Right lobe of liver (tissue), 6 donors: ENCODE data around the gene PCNX2. TPM values are rescaled to one million over a fixed set of nuclear protein-coding genes. Genes with fewer than 3 reads are reported as not detected.

Experiments used
- ATAC-seq, 4 donors: fragments of 200-7000 bp; cut with Tn5 transposase; one replicate each; pipeline ENCODE4 v1.9.1; 2020; ENCODE audit warnings: mild to moderate bottlenecking in 4 of 4, moderate library complexity in 4 of 4
- DNase-seq, 3 donors: peaks; one replicate each; pipeline ENCODE4 v3.0.0-alpha.2; 2020
- H3K27ac ChIP-seq, 3 donors: fragments of 200-600 bp; one replicate each; pipeline ENCODE4 v1.8.0; 2022
- H3K27me3 ChIP-seq, 2 donors: fragments of 200-600 bp; one replicate each; pipeline ENCODE4 v1.8.0; 2022
- H3K36me3 ChIP-seq, 4 donors: fragments of 200-600 bp; sonication (generic) in 1 of 4; one replicate each; pipeline versions ENCODE4 v1.5.1 to v1.8.0; 2017 to 2022; ENCODE audit warnings: control low read depth in 1 of 4
- H3K4me1 ChIP-seq, 4 donors: fragments of 200-600 bp; sonication (generic) in 1 of 4; one replicate each; pipeline versions ENCODE4 v1.5.1 to v1.8.0; 2017 to 2022; ENCODE audit warnings: control low read depth in 1 of 4
- H3K4me3 ChIP-seq, 3 donors: fragments of 200-600 bp; one replicate each; pipeline ENCODE4 v1.8.0; 2022
- H3K9me3 ChIP-seq, 4 donors: fragments of 200-600 bp; sonication (generic) in 1 of 4; one replicate each; pipeline versions ENCODE4 v1.5.1 to v1.8.0; 2017 to 2022; ENCODE audit warnings: control low read depth in 1 of 4
- CTCF ChIP-seq, 4 donors: fragments of 200-600 bp in 3 of 4; fragments of 450-650 bp in 1 of 4; IDR thresholded peaks; one replicate each; pipeline versions ENCODE4 v1.5.1 to v1.8.0; 2016 to 2022; ENCODE audit warnings: antibody characterized with exemption in 4 of 4, mild to moderate bottlenecking in 2 of 4
- POLR2A ChIP-seq: fragments of 450-650 bp; IDR thresholded peaks from one replicate; pipeline ENCODE4 v1.6.1; 2017; ENCODE audit warnings: antibody characterized with exemption, mild to moderate bottlenecking
- WGBS: methylation state at CpG from one replicate; pipeline ENCODE4 v1.1.6; 2018; ENCODE audit warnings: low coverage, low lambda C conversion rate; ENCODE audit not compliant: insufficient coverage; ENCODE audit errors: missing lambda C conversion rate; 5-methylcytosine and 5-hydroxymethylcytosine counted together
- intact Hi-C, 2 donors: fragments of 100-400 bp; cut with DNase I; formaldehyde crosslinking; loops; one replicate each; pipeline versions ENCODE4 v1.11.2 to v1.14.1; 2022
- total RNA-seq, 6 experiments: library from RNA; depleted of rRNA in 2 of 6; stranded (reverse); fragments of >200 nt in 2 of 6; fragmentation: NEBNext Ultra II Directional in 3 of 6; extraction: Animal tissue kit (Norgen Biotek cat#: 25700) in 3 of 6; gene quantifications; one replicate each; pipeline versions ENCODE4 v1.1.0 to v1.2.4, GENCODE V29; 2016 to 2023
- donor health status: DM: no; HTN: yes; CAD: no.
- donor health status: DM: no; HTN: no; CAD: no.
- donor health status: DM: no; HTN: no; CAD: no.
- donor health status: DM: no; HTN: yes; CAD: no.
- donor health status: DM: no; HTN: yes; CAD: no.

Gene PCNX2
- total RNA-seq, 6 experiments from 2014 or later = 0.35 to 3.4 (median 0.82) TPM

GRCh38 chr1:233289676-233290075, 5.8 kb downstream of the PCNX2 start:
- WGBS = 74% methylated on average over 4 of the region's 4 CpGs
- H3K4me3 ChIP-seq = no peak overlapping the region
- H3K27ac ChIP-seq = no peak overlapping the region
- no peaks in the 10 kb centered on the region for H3K9me3 ChIP-seq
- DNase-seq (no peak), ATAC-seq (no peak)
- H3K4me1 ChIP-seq = no peaks in the 10 kb centered on the region
- no peaks in the 10 kb centered on the region for H3K36me3 ChIP-seq
- intact Hi-C loops = no loop called here
- TF ChIP-seq POLR2A = no peak
- TF ChIP-seq CTCF (IDR thresholded peaks at IDR 0.05) = no peak
- no peaks in the 10 kb centered on the region for H3K27me3 ChIP-seq

DNA sequence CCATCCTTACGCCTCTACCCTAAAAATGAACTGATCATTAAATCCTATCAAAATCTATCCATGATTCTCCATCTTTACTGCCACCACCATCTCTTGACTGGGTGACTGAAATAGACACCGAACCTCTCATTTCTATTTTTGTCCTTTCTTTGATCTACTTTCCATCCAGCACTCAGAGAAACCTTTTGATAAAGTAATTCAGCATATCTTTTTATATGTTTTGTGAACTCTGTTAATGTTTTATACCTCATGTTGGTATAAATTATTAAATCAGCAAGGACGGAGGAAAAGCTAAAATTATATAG, 13.0 kb downstream of the PCNX2 start:
- H3K27me3 ChIP-seq = no peaks in the 10 kb centered on the region
- no peak overlapping the region for H3K4me3 ChIP-seq
- no peaks in the 10 kb centered on the region for H3K36me3 ChIP-seq
- TF ChIP-seq POLR2A (no peak), CTCF (IDR thresholded peaks at IDR 0.05) (no peak)
- H3K9me3 ChIP-seq = no peaks in the 10 kb centered on the region
- ATAC-seq = no peak
- intact Hi-C loops = no loop called here
- H3K27ac ChIP-seq = no peak overlapping the region
- H3K4me1 ChIP-seq = no peaks in the 10 kb centered on the region
- DNase-seq = no peak
- 88% methylated on average over 3 of the region's 3 CpGs for WGBS

- intact Hi-C loops = no loop called here
- H3K4me3 ChIP-seq = no peak overlapping the region
- peak in 2 of 4 donors; percentile 25 to 41 for ATAC-seq
- 47% methylated on average over 6 of the region's 8 CpGs for WGBS
- H3K27me3 ChIP-seq = no peaks in the 10 kb centered on the region
- H3K27ac ChIP-seq = no peak overlapping the region
- H3K36me3 ChIP-seq = no peaks in the 10 kb centered on the region
- no peak for DNase-seq
- TF ChIP-seq POLR2A = no peak
- no peak for TF ChIP-seq CTCF (IDR thresholded peaks at IDR 0.05)
- no peaks in the 10 kb centered on the region for H3K4me1 ChIP-seq
- no peaks in the 10 kb centered on the region for H3K9me3 ChIP-seq
Measured at GRCh38 chr1:233281711-233282581, 13.6 kb downstream of the PCNX2 start.

GRCh38 chr1:233279971-233280370, 15.6 kb downstream of the PCNX2 start:
- no peak for TF ChIP-seq CTCF (IDR thresholded peaks at IDR 0.05)
- no peak for TF ChIP-seq POLR2A
- Histone ChIP-seq H3K27ac (no peak overlapping the region), H3K36me3 (no peaks in the 10 kb centered on the region), H3K4me3 (no peak overlapping the region), H3K27me3 (no peaks in the 10 kb centered on the region), H3K9me3 (no peaks in the 10 kb centered on the region), H3K4me1 (no peaks in the 10 kb centered on the region)
- WGBS = 80% methylated on average over 2 of the region's 2 CpGs
- DNase-seq = no peak
- intact Hi-C loops = no loop called here
- ATAC-seq = no peak
